ENCODE measurements around the gene SENP8. TPM values are rescaled to one million over a fixed set of nuclear protein-coding genes. Genes with fewer than 3 reads are reported as not detected.

SENP8 gene
- total RNA-seq, 6 experiments from 2014 or later: 3.4 to 4.8 (median 3.8) TPM

DNA sequence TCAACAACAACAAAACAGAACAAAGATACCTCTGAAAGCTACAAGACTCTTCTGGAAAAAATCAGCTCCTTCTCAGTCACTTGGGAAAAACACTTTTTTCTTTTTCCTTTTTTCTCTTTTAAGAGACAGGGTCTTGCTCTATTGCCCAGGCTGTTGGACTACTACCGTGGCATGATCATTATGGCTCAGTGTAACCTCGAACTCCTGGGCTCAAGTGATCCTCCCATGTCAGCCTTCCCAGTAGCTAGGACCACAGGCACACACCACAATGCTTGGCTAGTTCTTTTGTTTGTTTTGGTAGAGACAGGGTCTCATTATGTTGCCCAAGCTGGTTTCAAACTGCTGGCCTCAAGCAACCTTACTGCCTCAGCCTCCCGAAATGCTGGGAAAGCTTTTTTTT is 13.1 kb upstream of the SENP8 start:
- no peaks in the 10 kb centered on the region for H3K27me3 Mint-ChIP-seq (ENCODE audit: insufficient read depth)
- no peak for DNase-seq
- H3K4me1 Mint-ChIP-seq (ENCODE audit: low read depth): peaks cover 19% of the 10 kb centered on the region
- TF ChIP-seq, protein P1, sequence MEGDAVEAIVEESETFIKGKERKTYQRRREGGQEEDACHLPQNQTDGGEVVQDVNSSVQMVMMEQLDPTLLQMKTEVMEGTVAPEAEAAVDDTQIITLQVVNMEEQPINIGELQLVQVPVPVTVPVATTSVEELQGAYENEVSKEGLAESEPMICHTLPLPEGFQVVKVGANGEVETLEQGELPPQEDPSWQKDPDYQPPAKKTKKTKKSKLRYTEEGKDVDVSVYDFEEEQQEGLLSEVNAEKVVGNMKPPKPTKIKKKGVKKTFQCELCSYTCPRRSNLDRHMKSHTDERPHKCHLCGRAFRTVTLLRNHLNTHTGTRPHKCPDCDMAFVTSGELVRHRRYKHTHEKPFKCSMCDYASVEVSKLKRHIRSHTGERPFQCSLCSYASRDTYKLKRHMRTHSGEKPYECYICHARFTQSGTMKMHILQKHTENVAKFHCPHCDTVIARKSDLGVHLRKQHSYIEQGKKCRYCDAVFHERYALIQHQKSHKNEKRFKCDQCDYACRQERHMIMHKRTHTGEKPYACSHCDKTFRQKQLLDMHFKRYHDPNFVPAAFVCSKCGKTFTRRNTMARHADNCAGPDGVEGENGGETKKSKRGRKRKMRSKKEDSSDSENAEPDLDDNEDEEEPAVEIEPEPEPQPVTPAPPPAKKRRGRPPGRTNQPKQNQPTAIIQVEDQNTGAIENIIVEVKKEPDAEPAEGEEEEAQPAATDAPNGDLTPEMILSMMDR (IDR thresholded peaks at IDR 0.05): no peak
- no peak overlapping the region for H3K4me3 Mint-ChIP-seq
- H3K27ac Mint-ChIP-seq: no peak overlapping the region
- no peaks in the 10 kb centered on the region for H3K9me3 Mint-ChIP-seq
- H3K36me3 Mint-ChIP-seq (ENCODE audit: low read depth): no peaks in the 10 kb centered on the region

DNA sequence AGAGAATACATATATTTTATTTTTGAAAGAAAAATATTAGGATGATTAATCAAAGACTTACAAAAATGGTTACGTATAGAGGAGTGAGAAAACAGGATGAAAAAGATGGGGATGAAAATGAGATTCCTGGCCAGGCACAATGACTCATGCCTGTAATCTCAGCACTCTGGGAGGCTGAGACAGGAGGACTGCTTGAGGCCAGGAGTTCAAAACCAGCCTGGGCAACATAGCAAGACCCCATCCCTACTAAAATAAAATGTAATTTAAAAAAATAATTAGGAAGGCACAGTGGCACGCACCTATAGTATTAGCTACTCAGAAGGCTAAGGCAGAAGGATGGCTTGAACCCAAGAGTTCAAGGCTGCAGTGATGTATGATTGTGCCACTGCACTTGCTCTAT is 12.1 kb upstream of the SENP8 start:
- DNase-seq: no peak
- Mint-ChIP-seq H3K27ac (no peak overlapping the region), H3K4me1 (ENCODE audit: low read depth) (peaks cover 26% of the 10 kb centered on the region), H3K4me3 (no peak overlapping the region), H3K9me3 (no peaks in the 10 kb centered on the region), H3K36me3 (ENCODE audit: low read depth) (no peaks in the 10 kb centered on the region), H3K27me3 (ENCODE audit: insufficient read depth) (no peaks in the 10 kb centered on the region)
- TF ChIP-seq, protein P1 (IDR thresholded peaks at IDR 0.05): no peak

DNA sequence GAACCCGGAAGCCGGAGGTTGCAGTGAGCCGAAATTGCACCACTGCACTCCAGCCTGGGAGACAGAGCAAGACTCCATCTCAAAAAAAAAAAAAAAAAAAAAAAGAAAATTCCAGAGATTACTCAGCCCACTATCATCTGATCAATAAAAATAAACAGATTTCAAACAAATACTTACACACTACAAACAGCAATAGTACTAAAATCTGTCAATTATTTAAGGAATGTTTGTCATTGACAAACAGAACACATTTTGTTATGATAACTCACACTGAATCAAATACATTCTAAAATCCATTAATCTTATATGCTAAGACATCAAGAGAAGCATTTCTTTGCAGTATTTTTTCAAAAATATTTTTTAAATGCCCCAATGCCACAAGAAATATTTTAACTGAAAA is 7.8 kb upstream of the SENP8 start:
- TF ChIP-seq, protein P1 (IDR thresholded peaks at IDR 0.05): no peak
- Mint-ChIP-seq H3K36me3 (ENCODE audit: low read depth) (no peaks in the 10 kb centered on the region), H3K27me3 (ENCODE audit: insufficient read depth) (no peaks in the 10 kb centered on the region), H3K4me3 (no peak overlapping the region), H3K9me3 (no peaks in the 10 kb centered on the region), H3K27ac (peak overlapping the region; percentile 55; the same call in 1 of the 2 replicates), H3K4me1 (ENCODE audit: low read depth) (peaks cover 49% of the 10 kb centered on the region)
- no peak for DNase-seq

DNA sequence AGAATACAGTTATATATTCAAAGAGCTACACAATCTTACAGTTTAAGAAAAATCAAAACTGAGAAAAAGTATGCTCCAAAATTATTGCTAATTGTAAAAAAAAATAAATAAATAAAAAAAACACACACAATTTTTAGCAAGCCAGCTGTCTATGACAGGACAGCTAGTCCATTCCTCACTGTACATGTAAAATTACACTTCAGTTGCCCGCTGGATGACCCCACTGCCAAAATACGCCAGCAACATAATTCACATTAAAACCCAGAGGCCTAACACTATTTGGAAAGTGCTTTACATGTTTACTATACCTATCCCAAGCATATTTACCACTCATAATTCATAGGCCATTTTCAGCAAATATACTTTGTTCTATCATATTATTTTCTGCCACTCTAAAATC is 6.1 kb upstream of the SENP8 start:
- Mint-ChIP-seq H3K27me3 (ENCODE audit: insufficient read depth) (peaks cover 2% of the 10 kb centered on the region; the same call in 1 of the 2 replicates), H3K9me3 (no peaks in the 10 kb centered on the region), H3K4me3 (no peak overlapping the region), H3K4me1 (ENCODE audit: low read depth) (peaks cover 57% of the 10 kb centered on the region), H3K27ac (no peak overlapping the region), H3K36me3 (ENCODE audit: low read depth) (no peaks in the 10 kb centered on the region)
- TF ChIP-seq, protein P1 (IDR thresholded peaks at IDR 0.05): no peak
- no peak for DNase-seq

DNA sequence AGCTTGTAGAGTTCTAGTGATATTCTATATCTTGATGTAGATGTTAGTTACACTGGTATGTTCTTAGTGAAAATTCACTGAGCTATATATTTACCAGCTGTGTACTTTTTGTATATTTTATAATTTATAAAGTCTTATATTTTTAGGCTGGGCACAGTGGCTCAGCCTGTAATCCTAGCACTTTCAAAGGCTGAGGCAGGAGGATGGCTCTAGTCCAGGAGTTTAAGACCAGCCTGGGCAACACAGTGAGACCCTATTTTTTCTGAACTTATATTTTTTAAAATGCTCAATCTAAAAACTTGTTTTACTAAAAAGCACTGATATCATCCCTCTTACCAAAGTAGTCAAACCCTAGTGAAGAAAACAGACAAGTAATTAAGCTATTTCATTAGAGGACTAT is 5.4 kb upstream of the SENP8 start:
- Mint-ChIP-seq H3K4me1 (ENCODE audit: low read depth) (peaks cover 56% of the 10 kb centered on the region), H3K4me3 (no peak overlapping the region), H3K9me3 (no peaks in the 10 kb centered on the region), H3K36me3 (ENCODE audit: low read depth) (no peaks in the 10 kb centered on the region), H3K27ac (0 out of 2 replicates have a peak overlapping the region, but pooled peaks have one; percentile 38), H3K27me3 (ENCODE audit: insufficient read depth) (peaks cover 2% of the 10 kb centered on the region; the same call in 1 of the 2 replicates)
- TF ChIP-seq, protein P1 (IDR thresholded peaks at IDR 0.05): no peak
- DNase-seq: no peak

All from HFFc6 (cell line).